ENCODE results near the gene CDH23. TPM values are rescaled to one million over a fixed set of nuclear protein-coding genes. Genes with fewer than 3 reads are reported as not detected.

CDH23 gene
- total RNA-seq, 4 donors from 2014 or later = 0.72 to 4.1 (median 2.2) TPM

DNA sequence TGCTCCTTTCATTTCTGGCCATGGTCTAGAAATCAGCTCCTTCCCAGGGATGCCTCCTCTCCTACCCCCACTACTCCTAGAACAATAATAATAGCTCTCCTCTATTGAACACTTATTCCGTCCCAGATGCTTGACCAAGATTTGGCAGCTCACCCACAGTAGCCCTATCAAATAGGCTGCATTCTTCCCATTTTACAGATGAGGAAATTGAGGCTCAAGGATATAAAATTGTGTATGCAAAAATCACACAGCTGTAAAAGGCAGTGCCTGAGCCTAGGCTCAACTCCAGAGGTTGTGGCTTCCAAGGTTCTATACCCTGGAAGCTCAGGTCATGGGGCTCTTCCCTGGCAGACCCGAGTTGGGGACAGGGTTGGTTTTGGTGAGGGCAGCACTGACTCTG is 240.6 kb downstream of the CDH23 start:
- no peak for TF ChIP-seq POLR2A (IDR thresholded peaks at IDR 0.05)
- TF ChIP-seq POLR2AphosphoS5 (IDR thresholded peaks at IDR 0.05) = no peak
- TF ChIP-seq, protein P1, sequence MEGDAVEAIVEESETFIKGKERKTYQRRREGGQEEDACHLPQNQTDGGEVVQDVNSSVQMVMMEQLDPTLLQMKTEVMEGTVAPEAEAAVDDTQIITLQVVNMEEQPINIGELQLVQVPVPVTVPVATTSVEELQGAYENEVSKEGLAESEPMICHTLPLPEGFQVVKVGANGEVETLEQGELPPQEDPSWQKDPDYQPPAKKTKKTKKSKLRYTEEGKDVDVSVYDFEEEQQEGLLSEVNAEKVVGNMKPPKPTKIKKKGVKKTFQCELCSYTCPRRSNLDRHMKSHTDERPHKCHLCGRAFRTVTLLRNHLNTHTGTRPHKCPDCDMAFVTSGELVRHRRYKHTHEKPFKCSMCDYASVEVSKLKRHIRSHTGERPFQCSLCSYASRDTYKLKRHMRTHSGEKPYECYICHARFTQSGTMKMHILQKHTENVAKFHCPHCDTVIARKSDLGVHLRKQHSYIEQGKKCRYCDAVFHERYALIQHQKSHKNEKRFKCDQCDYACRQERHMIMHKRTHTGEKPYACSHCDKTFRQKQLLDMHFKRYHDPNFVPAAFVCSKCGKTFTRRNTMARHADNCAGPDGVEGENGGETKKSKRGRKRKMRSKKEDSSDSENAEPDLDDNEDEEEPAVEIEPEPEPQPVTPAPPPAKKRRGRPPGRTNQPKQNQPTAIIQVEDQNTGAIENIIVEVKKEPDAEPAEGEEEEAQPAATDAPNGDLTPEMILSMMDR (IDR thresholded peaks at IDR 0.05) = no peak
- TF ChIP-seq EP300 (IDR thresholded peaks at IDR 0.05) = no peak
- 78% methylated on average over 2 of the region's 2 CpGs for WGBS

DNA sequence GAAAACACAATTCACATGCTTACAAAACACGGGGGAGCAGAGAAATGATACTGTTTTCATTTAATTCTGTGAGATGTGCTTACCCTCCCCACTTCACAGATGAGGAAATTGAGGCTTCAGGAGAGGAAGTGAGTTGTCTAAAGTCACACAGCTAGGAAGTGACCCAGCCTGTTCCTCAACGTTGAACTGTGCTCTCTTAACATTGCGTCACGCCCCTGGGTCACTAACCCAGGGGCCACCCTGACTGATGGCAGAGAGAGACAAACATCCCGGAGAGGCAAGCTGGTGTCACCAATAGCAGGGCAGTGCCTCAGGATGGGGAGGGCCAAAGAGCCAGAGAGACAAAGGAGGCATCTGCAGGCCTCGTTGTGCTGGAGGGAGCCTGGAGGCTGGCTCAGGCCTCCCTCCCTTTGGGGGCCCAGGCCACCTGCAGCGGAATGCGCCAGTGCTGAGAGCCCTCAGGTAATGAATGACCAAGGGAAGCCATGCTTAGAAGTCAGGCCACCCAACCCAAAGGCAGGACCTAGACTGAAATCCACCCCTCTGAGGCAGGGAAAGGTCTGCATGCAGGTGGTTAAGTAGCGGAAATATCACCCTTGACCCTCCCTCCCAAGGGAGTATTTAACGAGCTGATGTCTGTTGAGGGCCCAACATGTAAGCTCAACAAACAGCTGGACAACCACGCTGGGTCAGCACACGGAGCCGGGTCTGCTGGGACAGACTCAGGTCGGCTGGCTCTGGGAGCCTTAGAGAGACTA is 241.5 kb downstream of the CDH23 start:
- DNase-seq (ENCODE audit: low spot score in 2 of 2) = no peak
- H3K4me3 ChIP-seq = no peak overlapping the region
- WGBS = 73% methylated on average over 9 of the region's 14 CpGs
- H3K4me1 ChIP-seq = no peaks in the 10 kb centered on the region
- H3K27ac ChIP-seq = no peak overlapping the region
- no peaks in the 10 kb centered on the region for H3K9me3 ChIP-seq
- no peaks in the 10 kb centered on the region for H3K27me3 ChIP-seq
- no peak for TF ChIP-seq POLR2A (IDR thresholded peaks at IDR 0.05)
- H3K36me3 ChIP-seq = no peaks in the 10 kb centered on the region

More for the DNA sequence above, 240.6 kb downstream of the CDH23 start:
- DNase-seq (ENCODE audit: low spot score in 2 of 2) = no peak
- Histone ChIP-seq H3K36me3 (no peaks in the 10 kb centered on the region), H3K9me3 (no peaks in the 10 kb centered on the region), H3K4me3 (no peak overlapping the region), H3K27me3 (no peaks in the 10 kb centered on the region), H3K27ac (no peak overlapping the region), H3K4me1 (no peaks in the 10 kb centered on the region)

DNA sequence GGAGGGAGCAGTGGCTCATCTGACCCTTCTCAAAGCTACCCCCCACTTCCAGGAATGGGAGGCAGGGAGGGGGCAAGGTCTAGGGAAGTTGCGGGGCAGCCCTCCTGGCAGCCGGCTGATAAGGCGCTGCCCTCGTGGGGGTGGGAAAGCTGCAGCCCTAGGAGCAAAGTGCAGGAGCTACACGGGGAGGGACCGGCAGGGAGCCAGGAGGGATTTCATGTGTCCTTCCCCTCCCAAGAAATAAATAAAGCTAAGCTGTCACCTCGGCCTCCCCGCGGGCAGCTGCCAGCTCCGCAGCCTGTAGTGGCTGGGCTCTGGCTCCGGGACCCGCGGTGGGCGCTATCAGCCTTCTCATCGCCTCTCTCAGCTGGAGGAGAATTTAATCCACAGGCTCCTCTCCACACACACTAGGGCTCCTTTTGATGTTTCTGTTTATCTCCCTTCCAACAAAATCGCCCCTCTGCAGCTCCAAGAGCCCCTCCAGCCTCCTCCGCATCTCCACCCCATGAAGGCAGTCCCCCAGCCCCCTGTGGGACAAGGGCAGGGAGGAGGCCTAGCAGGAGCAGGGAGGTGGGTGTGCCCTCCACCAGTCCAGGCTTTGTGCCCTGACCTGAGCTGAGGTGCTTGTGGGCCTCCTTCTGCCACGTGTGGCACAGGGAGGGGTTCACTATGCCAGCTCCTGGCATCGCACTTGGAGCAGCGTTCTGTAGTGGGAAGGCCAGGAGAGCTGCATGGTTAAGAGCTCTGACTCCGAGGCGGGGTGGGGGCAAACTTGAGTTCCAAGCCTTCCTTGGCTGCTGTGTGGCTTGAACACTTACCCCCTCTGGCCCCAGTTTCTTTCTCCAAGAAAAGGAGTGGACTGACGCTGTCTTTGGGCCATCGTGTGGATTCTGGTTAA is 242.4 kb downstream of the CDH23 start:
- TF ChIP-seq EP300 (IDR thresholded peaks at IDR 0.05) = no peak
- no peak for TF ChIP-seq POLR2A (IDR thresholded peaks at IDR 0.05)
- TF ChIP-seq POLR2AphosphoS5 (IDR thresholded peaks at IDR 0.05) = no peak
- TF ChIP-seq, protein P1 (IDR thresholded peaks at IDR 0.05) = no peak
- H3K4me1 ChIP-seq = no peaks in the 10 kb centered on the region
- no peaks in the 10 kb centered on the region for H3K9me3 ChIP-seq
- WGBS = 41% methylated on average over 19 of the region's 24 CpGs
- no peak overlapping the region for H3K27ac ChIP-seq
- H3K36me3 ChIP-seq = no peaks in the 10 kb centered on the region
- H3K27me3 ChIP-seq = no peaks in the 10 kb centered on the region
- H3K4me3 ChIP-seq = no peak overlapping the region
- no peak for DNase-seq (ENCODE audit: low spot score in 2 of 2)

DNA sequence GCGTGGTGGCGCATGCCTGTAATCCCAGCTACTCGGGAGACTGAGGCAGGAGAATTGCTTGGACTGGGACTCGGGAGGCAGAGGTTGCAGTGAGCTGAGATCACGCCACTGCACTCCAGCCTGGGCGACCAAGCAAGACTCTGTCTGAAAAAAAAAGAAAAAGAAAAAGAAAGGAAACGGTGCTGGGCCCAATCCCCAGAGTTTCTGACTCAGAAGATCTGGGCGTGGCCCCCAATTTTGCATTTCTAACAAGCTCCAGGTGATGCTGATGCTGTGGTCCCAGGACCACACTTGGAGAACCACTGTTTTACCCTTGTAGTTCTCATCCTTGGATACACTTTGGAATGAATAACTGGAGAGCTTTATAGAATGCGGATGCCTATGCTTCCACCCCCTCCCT is 243.9 kb downstream of the CDH23 start:
- Histone ChIP-seq H3K27me3 (no peaks in the 10 kb centered on the region), H3K27ac (no peak overlapping the region), H3K4me3 (no peak overlapping the region), H3K36me3 (no peaks in the 10 kb centered on the region), H3K9me3 (no peaks in the 10 kb centered on the region), H3K4me1 (no peaks in the 10 kb centered on the region)
- TF ChIP-seq, protein P1 (IDR thresholded peaks at IDR 0.05) = no peak
- TF ChIP-seq POLR2AphosphoS5 (IDR thresholded peaks at IDR 0.05) (no peak), EP300 (IDR thresholded peaks at IDR 0.05) (no peak), POLR2A (IDR thresholded peaks at IDR 0.05) (no peak)
- no peak for DNase-seq (ENCODE audit: low spot score in 2 of 2)
- WGBS = 70% methylated on average over 9 of the region's 9 CpGs

DNA sequence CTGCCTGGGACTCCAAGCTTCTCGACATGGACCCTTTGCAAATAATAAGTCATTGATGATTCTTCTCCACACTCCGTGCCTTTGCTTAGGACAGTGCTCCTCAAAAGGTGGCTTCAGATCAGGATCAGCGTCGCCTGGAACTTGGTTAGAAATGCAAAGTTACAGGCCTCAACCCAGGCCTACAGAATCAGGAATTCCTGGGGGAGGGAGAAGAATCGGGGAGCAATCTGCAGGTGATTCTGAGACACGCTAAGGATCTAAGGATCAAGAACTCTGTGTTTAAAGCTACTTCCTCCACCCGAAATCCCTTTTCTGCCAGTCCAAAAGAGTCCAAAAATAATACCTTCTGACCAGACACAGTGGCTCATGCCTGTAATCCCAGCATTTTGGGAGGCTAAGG is 244.7 kb downstream of the CDH23 start:
- Histone ChIP-seq H3K36me3 (no peaks in the 10 kb centered on the region), H3K9me3 (no peaks in the 10 kb centered on the region), H3K4me3 (no peak overlapping the region), H3K27ac (no peak overlapping the region), H3K27me3 (no peaks in the 10 kb centered on the region), H3K4me1 (no peaks in the 10 kb centered on the region)
- WGBS = 86% methylated on average over 7 of the region's 7 CpGs
- no peak for DNase-seq (ENCODE audit: low spot score in 2 of 2)
- TF ChIP-seq POLR2A (IDR thresholded peaks at IDR 0.05) (no peak), POLR2AphosphoS5 (IDR thresholded peaks at IDR 0.05) (no peak), EP300 (IDR thresholded peaks at IDR 0.05) (no peak)
- TF ChIP-seq, protein P1 (IDR thresholded peaks at IDR 0.05) = no peak

Data from suprapubic skin (tissue), 4 donors.